Ovary (tissue), 9 donors: Measurements from ENCODE around the gene SSU72. TPM values are rescaled to one million over a fixed set of nuclear protein-coding genes. Genes with fewer than 3 reads are reported as not detected.

Experiments
- DNase-seq, 5 donors: peaks; one replicate each; pipeline ENCODE4 v3.0.0-alpha.2; 2019 to 2020
- H3K27ac ChIP-seq, 2 donors: fragments of 200-600 bp; one replicate each; pipeline versions ENCODE4 v1.5.1 to v1.8.0; 2019 to 2022
- H3K27me3 ChIP-seq: fragments of 200-600 bp; one replicate; pipeline ENCODE4 v1.8.0; 2022
- H3K36me3 ChIP-seq: fragments of 200-600 bp; sonication (generic); one replicate; pipeline ENCODE4 v1.5.1; 2019
- H3K4me1 ChIP-seq: one replicate; pipeline ENCODE4 v1.8.1; 2013; ENCODE audit warnings: mild to moderate bottlenecking, moderate library complexity; ENCODE audit not compliant: insufficient read depth
- H3K4me3 ChIP-seq: fragments of 200-600 bp; sonication (generic); one replicate; pipeline ENCODE4 v1.5.1; 2017
- H3K9me3 ChIP-seq, 2 donors: fragments of 200-600 bp in 1 of 2; sonication (generic) in 1 of 2; one replicate each; pipeline versions ENCODE4 v1.5.1 to v1.8.1; 2013 to 2019; ENCODE audit warnings: mild to moderate bottlenecking in 1 of 2, moderate library complexity in 1 of 2
- EP300 ChIP-seq: sonication (generic); formaldehyde crosslinking; IDR thresholded peaks from one replicate; pipeline ENCODE4 v1.6.1; 2017; ENCODE audit warnings: antibody characterized with exemption
- POLR2A ChIP-seq: fragments of 450-650 bp; IDR thresholded peaks from one replicate; pipeline ENCODE4 v1.6.1; 2017; ENCODE audit warnings: antibody characterized with exemption, mild to moderate bottlenecking, moderate library complexity
- WGBS, 3 donors: extraction: QIAGEN DNeasy Blood & Tissue Kit in 1 of 3; methylation state at CpG; one replicate each; pipeline versions ENCODE4 v1.1.5 to v1.1.7; 2013 to 2017; 5-methylcytosine and 5-hydroxymethylcytosine counted together
- intact Hi-C, 4 donors: fragments of 100-400 bp; cut with DNase I; formaldehyde crosslinking; loops; one replicate each; pipeline versions ENCODE4 v1.11.0 to v1.15.1; 2022 to 2023
- polyA plus RNA-seq, 2 donors: library from polyadenylated mRNA; stranded (reverse); fragments of 200-250 nt in 1 of 2; fragments of 350-450 nt in 1 of 2; fragmentation: Illumina TruSeq in 1 of 2; extraction: RNeasy Lipid Tissue Mini Kit (QIAGEN cat#74804) in 1 of 2; gene quantifications; one replicate each; pipeline ENCODE4 v1.2.3, GENCODE V29; 2013 to 2014
- total RNA-seq, 7 donors: library from RNA; depleted of rRNA in 2 of 7; stranded (reverse); fragments of >200 nt in 2 of 7; fragmentation: NEBNext Ultra II Directional in 3 of 7; extraction: Animal tissue kit (Norgen Biotek cat#: 25700) in 3 of 7; gene quantifications; one replicate each; pipeline versions ENCODE4 v1.1.0 to v1.2.4, GENCODE V29; 2016 to 2023
- TF ChIP-seq, protein P1 (sequence below), 3 donors: fragments of 450-650 bp in 2 of 3; fragments of 200-600 bp in 1 of 3; IDR thresholded peaks; one replicate each; pipeline versions ENCODE4 v1.5.1 to v1.8.0; 2016 to 2022; ENCODE audit warnings: antibody characterized with exemption in 3 of 3, mild to moderate bottlenecking in 1 of 3
- donor health status: DM: no; HTN: no; CAD: no; lungs with moderate emphysema.
- donor health status: DM: no; HTN: no; CAD: no.
- donor health status: Bipolar disorder and iron deficiency.
- donor health status: DM: yes; HTN: yes; CAD: no.
- donor health status: DM: no; HTN: no; CAD: no.
- donor health status: DM: yes; HTN: yes; CAD: no.

SSU72 gene
- total and polyA plus RNA-seq, 9 donors: 72.3 to 119 (median 110) TPM

DNA sequence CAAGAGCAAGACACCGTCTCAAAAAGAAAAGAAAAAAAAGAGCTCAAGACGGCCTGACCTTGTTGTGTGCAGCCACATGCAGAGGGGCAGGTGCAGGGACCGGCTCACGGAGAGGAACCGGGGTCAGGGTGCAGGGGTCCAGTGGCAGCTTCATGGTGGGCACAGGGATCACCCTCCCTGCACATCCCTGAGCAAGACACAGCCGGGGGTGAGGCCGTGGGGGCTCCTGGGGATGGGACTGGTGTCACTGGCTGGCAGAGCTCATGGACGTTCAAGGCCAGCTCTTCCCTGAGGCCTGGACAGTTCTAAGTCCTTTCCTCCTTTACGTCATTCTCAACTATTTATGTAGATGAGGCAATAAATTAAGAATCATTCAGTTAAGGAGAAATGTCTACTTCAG is 27.7 kb downstream of the SSU72 start:
- H3K27me3 ChIP-seq: no peaks in the 10 kb centered on the region
- peaks cover 4% of the 10 kb centered on the region for H3K4me1 ChIP-seq
- H3K36me3 ChIP-seq: no peaks in the 10 kb centered on the region
- no peaks in the 10 kb centered on the region for H3K9me3 ChIP-seq
- no peak overlapping the region for H3K4me3 ChIP-seq
- no peak for TF ChIP-seq EP300
- TF ChIP-seq POLR2A: no peak
- TF ChIP-seq, protein P1, sequence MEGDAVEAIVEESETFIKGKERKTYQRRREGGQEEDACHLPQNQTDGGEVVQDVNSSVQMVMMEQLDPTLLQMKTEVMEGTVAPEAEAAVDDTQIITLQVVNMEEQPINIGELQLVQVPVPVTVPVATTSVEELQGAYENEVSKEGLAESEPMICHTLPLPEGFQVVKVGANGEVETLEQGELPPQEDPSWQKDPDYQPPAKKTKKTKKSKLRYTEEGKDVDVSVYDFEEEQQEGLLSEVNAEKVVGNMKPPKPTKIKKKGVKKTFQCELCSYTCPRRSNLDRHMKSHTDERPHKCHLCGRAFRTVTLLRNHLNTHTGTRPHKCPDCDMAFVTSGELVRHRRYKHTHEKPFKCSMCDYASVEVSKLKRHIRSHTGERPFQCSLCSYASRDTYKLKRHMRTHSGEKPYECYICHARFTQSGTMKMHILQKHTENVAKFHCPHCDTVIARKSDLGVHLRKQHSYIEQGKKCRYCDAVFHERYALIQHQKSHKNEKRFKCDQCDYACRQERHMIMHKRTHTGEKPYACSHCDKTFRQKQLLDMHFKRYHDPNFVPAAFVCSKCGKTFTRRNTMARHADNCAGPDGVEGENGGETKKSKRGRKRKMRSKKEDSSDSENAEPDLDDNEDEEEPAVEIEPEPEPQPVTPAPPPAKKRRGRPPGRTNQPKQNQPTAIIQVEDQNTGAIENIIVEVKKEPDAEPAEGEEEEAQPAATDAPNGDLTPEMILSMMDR (IDR thresholded peaks at IDR 0.05): no peak
- WGBS, 3 donors: 73 to 84% (median 83%) methylated on average over 9 of the region's 9 CpGs
- no peak overlapping the region for H3K27ac ChIP-seq
- intact Hi-C loops: no loop called here
- DNase-seq: no peak

DNA sequence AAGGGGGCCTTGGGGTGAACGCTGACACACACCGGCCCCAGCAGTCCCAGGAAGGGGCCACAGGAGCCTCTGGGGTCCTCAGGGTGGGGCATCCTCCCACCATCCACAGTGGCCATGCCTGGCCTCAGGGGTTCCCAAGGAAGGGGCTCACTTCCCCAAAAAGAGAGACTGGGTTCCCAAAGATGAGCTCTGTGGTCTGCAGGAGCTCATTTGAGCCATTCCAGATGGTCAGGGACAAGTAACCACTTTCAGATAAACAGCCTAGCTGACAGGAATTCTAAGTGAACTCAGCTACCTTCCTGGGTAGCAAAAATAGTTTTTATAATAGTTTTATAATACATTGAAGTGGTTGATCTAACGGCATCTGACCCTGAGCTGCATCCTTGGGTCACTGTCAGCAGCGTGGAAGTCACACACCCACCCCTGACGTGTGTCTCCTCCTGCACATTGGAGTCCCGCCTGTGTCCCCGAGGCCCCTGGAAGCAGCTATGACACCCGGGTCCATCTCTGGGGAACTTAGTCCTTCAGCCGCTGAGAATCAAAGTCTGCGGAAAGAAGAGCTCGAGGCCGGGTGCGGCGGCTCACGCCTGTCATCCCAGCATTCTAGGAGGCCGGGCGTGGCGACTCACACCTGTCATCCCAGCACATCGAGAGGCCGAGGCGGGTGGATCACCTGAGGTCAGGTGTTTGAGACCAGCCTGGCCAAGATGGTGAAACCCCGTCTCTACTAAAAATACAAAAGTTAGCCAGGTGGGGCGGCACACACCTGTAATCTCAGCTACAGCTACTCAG is 28.5 kb downstream of the SSU72 start:
- Histone ChIP-seq H3K27ac (no peak overlapping the region), H3K27me3 (no peaks in the 10 kb centered on the region), H3K4me3 (no peak overlapping the region), H3K9me3 (no peaks in the 10 kb centered on the region), H3K4me1 (peaks cover 4% of the 10 kb centered on the region), H3K36me3 (no peaks in the 10 kb centered on the region)
- TF ChIP-seq POLR2A: no peak
- no peak for TF ChIP-seq EP300
- TF ChIP-seq, protein P1 (IDR thresholded peaks at IDR 0.05): no peak
- DNase-seq: peak in 1 of 5 donors; percentile 20
- WGBS, 3 donors: 82 to 86% (median 84%) methylated on average over 23 of the region's 23 CpGs
- intact Hi-C loops: no loop called here

DNA sequence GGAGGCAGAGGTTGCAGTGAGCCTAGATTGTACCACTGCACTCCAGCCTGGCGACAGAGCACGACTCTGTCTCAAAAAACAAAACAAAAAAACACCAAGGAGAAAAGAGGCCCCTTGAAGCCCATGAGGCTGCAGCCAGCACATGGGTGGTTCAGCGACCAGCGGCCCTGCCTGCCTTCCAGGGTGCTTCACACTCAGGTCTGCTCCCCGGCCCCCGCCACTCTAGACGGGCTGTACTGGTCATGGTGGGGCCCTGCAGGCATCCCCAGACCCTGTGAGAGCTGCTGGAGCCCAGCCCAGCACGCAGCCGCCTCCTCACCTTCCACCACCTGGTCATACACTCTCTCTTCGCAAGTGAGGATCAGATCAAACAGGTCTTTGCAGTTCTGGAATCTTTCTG is 30.1 kb downstream of the SSU72 start:
- 83 to 89% (median 86%) methylated on average over 10 of the region's 10 CpGs for WGBS, 3 donors

DNA sequence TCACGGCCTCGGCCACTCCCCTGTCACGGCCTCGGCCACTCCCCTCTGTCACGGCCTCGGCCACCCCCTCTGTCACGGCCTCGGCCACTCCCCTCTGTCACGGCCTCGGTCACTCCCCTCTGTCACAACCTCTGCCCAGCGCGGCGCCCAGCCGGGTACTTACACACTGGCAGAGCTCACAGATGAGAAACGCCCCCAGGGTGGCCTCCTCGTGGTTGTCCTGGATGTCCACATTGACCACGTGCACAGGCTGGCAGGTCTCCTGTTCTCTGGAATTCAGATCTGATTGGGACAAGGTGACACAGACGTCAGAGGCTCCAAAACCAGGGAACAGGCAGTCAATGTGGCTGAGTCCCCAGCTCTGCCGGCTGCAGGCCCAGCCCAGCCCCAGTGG is 31.0 kb downstream of the SSU72 start:
- peaks cover 10% of the 10 kb centered on the region for H3K4me1 ChIP-seq
- no peaks in the 10 kb centered on the region for H3K36me3 ChIP-seq
- TF ChIP-seq POLR2A (no peak), EP300 (no peak)
- TF ChIP-seq, protein P1 (IDR thresholded peaks at IDR 0.05): no peak
- DNase-seq: no peak
- intact Hi-C loops: no loop called here
- 76 to 80% (median 79%) methylated on average over 19 of the region's 19 CpGs for WGBS, 3 donors
- H3K27ac ChIP-seq: no peak overlapping the region
- no peak overlapping the region for H3K4me3 ChIP-seq
- H3K27me3 ChIP-seq: no peaks in the 10 kb centered on the region
- H3K9me3 ChIP-seq: no peaks in the 10 kb centered on the region

More for the DNA sequence above, 30.1 kb downstream of the SSU72 start:
- Histone ChIP-seq H3K27me3 (no peaks in the 10 kb centered on the region), H3K4me3 (no peak overlapping the region), H3K4me1 (peaks cover 3% of the 10 kb centered on the region), H3K36me3 (no peaks in the 10 kb centered on the region), H3K9me3 (no peaks in the 10 kb centered on the region), H3K27ac (no peak overlapping the region)
- intact Hi-C loops: no loop called here
- no peak for DNase-seq
- TF ChIP-seq POLR2A (no peak), EP300 (no peak)
- TF ChIP-seq, protein P1 (IDR thresholded peaks at IDR 0.05): no peak
